ENCODE data around the gene FAM89B. TPM values are rescaled to one million over a fixed set of nuclear protein-coding genes. Genes with fewer than 3 reads are reported as not detected.

The FAM89B gene
- total RNA-seq, 2 experiments from 2014 or later: 23.3 to 27.3 TPM

DNA sequence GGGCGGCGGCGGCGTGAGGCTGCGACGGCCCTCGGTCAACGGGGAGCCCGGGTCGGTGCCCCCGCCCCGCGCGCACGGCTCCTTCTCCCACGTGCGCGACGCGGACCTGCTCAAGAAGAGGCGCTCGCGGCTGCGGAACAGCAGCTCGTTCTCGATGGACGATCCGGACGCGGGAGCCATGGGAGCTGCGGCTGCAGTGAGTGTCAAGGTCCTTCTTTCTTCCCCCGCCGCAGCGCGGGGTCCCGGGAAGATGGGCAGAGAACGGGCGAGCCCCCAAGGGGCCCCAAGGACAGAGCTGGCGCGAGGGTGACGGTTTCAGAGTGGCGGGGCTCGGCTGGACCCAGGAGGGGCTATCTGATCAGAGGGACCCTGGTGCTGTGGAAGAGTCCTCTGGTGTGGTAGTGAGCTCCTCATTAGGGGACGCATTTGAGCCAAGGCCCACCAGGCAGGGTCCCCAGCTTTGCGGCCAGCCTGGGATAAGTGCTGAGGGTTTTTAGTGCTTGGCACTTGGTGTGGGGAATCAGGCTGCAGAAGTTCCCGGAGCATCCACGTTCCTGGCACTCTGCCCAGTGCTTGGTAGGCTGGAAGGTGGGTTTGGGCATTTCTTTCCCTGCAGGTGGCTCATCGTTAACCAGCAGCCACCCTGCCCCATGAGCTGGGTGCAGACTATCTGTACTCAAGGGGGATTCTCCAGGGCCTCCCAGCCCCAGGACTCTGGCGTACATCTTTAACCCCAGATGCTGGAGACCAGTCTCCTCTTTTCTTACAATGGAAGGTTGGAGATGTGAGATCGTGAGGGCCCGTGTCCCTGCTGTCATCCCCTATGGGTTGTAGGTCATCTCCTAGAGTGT, 13.3 kb downstream of the FAM89B start:
- CTCF ChIA-PET: interaction anchor here (1.0 to 5.6 kb wide), 2 partner anchors 34 to 43 kb away, joined by 4 to 86 read pairs; no protein-coding TSS in a partner anchor
- H3K27ac ChIP-seq (ENCODE audit: low read depth in 1 of 2, low read length in 2 of 2): no peak overlapping the region
- H3K4me1 Mint-ChIP-seq (ENCODE audit: low read depth): peaks cover 17% of the 10 kb centered on the region

GRCh38 chr11:65586247-65586630, 13.9 kb downstream of the FAM89B start:
- peaks cover 33% of the 10 kb centered on the region for H3K4me1 ChIP-seq (ENCODE audit: insufficient read depth, low read length)
- intact Hi-C loops (cut with DNase I, micrococcal nuclease): no loop called here
- no peak overlapping the region for H3K27ac ChIP-seq (ENCODE audit: low read depth in 1 of 2, low read length in 2 of 2)
- TF ChIP-seq CTCF (IDR thresholded peaks at IDR 0.05): no peak
- peaks cover 56% of the 10 kb centered on the region for H3K36me3 Mint-ChIP-seq (ENCODE audit: low read depth)
- no peaks in the 10 kb centered on the region for H3K9me3 ChIP-seq (ENCODE audit: control insufficient read depth in 1 of 2, insufficient read depth in 1 of 2, low read length in 2 of 2)
- H3K27me3 Mint-ChIP-seq: no peaks in the 10 kb centered on the region
- no peaks in the 10 kb centered on the region for H3K27me3 ChIP-seq (ENCODE audit: control insufficient read depth in 1 of 2, insufficient read depth in 2 of 2, low read length in 2 of 2)
- H3K9me3 Mint-ChIP-seq: no peaks in the 10 kb centered on the region
- peak overlapping the region; percentile 30 for H3K27ac Mint-ChIP-seq
- H3K4me1 Mint-ChIP-seq (ENCODE audit: low read depth): peaks cover 17% of the 10 kb centered on the region
- H3K4me3 ChIP-seq (ENCODE audit: low read length): no peak overlapping the region
- ChIA-PET POLR2A (interaction anchor here (1.1 to 3.3 kb wide), 6 partner anchors 10 to 87 kb away, joined by 3 to 27 read pairs (median 6); partner anchors contain the start of genes EHBP1L1, FAM89B, MALAT1 and ZNRD2), CTCF (interaction anchor here (1.0 to 5.6 kb wide), 4 partner anchors 9 to 44 kb away, joined by 3 to 86 read pairs (median 18); partner anchors contain the start of genes EHBP1L1 and KCNK7)
- H3K4me3 Mint-ChIP-seq: no peak overlapping the region
- ATAC-seq (ENCODE audit: poor library complexity) (no peak), DNase-seq (no peak)
- H3K36me3 ChIP-seq (ENCODE audit: insufficient read depth, low read length): peaks cover 56% of the 10 kb centered on the region

More for the DNA sequence above, 13.3 kb downstream of the FAM89B start:
- Histone ChIP-seq H3K4me3 (ENCODE audit: low read length) (no peak overlapping the region), H3K9me3 (ENCODE audit: control insufficient read depth in 1 of 2, insufficient read depth in 1 of 2, low read length in 2 of 2) (no peaks in the 10 kb centered on the region), H3K4me1 (ENCODE audit: insufficient read depth, low read length) (peaks cover 33% of the 10 kb centered on the region), H3K36me3 (ENCODE audit: insufficient read depth, low read length) (peaks cover 61% of the 10 kb centered on the region), H3K27me3 (ENCODE audit: control insufficient read depth in 1 of 2, insufficient read depth in 2 of 2, low read length in 2 of 2) (no peaks in the 10 kb centered on the region)
- H3K36me3 Mint-ChIP-seq (ENCODE audit: low read depth): peaks cover 58% of the 10 kb centered on the region
- DNase-seq (no peak), ATAC-seq (ENCODE audit: poor library complexity) (no peak)
- no peak overlapping the region for H3K4me3 Mint-ChIP-seq
- POLR2A ChIA-PET: interaction anchor here (0.6 to 3.3 kb wide), 5 partner anchors 8 to 67 kb away, joined by 3 to 27 read pairs (median 8); partner anchors contain the start of genes EHBP1L1, FAM89B and ZNRD2
- intact Hi-C loops (cut with DNase I, micrococcal nuclease): no loop called here
- no peaks in the 10 kb centered on the region for H3K27me3 Mint-ChIP-seq
- no peak overlapping the region for H3K27ac Mint-ChIP-seq
- H3K9me3 Mint-ChIP-seq: no peaks in the 10 kb centered on the region
- no peak for TF ChIP-seq CTCF (IDR thresholded peaks at IDR 0.05)

DNA sequence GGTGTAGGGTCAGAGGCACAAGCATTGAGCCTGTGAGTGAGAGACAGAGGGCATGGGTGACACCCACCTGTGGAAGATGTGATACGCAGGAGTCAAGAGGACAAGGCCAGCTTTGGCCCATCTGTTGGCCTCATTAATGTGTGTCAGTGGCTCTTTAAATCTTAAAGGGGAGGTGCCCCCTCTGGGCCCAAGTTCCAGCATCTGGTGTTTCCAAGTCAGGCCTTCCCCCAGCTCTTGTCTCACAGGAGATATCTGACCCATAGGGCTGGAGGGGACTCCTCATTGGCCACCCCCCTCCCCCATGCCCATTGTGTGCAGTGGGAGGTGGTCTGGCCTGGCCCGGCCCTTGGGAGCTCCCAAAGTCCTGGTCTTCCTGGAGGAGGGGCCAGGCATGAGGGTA, 14.3 kb downstream of the FAM89B start:
- Histone ChIP-seq H3K27ac (ENCODE audit: low read depth in 1 of 2, low read length in 2 of 2) (no peak overlapping the region), H3K4me3 (ENCODE audit: low read length) (no peak overlapping the region)
- H3K4me1 Mint-ChIP-seq (ENCODE audit: low read depth): peaks cover 17% of the 10 kb centered on the region

More for the DNA sequence above, 14.3 kb downstream of the FAM89B start:
- no peak for TF ChIP-seq CTCF (IDR thresholded peaks at IDR 0.05)
- intact Hi-C loops (cut with DNase I, micrococcal nuclease): no loop called here
- no peak overlapping the region for H3K4me3 Mint-ChIP-seq
- peak overlapping the region; percentile 30 for H3K27ac Mint-ChIP-seq
- H3K36me3 Mint-ChIP-seq (ENCODE audit: low read depth): peaks cover 58% of the 10 kb centered on the region
- no peaks in the 10 kb centered on the region for H3K9me3 ChIP-seq (ENCODE audit: control insufficient read depth in 1 of 2, insufficient read depth in 1 of 2, low read length in 2 of 2)
- ChIA-PET POLR2A (interaction anchor here (1.1 to 3.3 kb wide), 6 partner anchors 11 to 88 kb away, joined by 3 to 27 read pairs (median 6); partner anchors contain the start of genes EHBP1L1, FAM89B, MALAT1 and ZNRD2), CTCF (interaction anchor here (1.0 to 5.6 kb wide), 5 partner anchors 9 to 44 kb away, joined by 3 to 86 read pairs (median 11); partner anchors contain the start of genes EHBP1L1 and KCNK7)
- peaks cover 33% of the 10 kb centered on the region for H3K4me1 ChIP-seq (ENCODE audit: insufficient read depth, low read length)
- no peaks in the 10 kb centered on the region for H3K27me3 Mint-ChIP-seq
- ATAC-seq (ENCODE audit: poor library complexity) (no peak), DNase-seq (no peak)
- H3K27me3 ChIP-seq (ENCODE audit: control insufficient read depth in 1 of 2, insufficient read depth in 2 of 2, low read length in 2 of 2): no peaks in the 10 kb centered on the region
- H3K36me3 ChIP-seq (ENCODE audit: insufficient read depth, low read length): peaks cover 54% of the 10 kb centered on the region
- H3K9me3 Mint-ChIP-seq: no peaks in the 10 kb centered on the region

Data from CD4-positive, alpha-beta T cell (primary cell).